PC-9 (cell line): ENCODE data around the gene TMEM126A.

Source experiments
- CTCF ChIP-seq: fragments of 200-600 bp; sonication (generic); conservative IDR thresholded peaks from 2 replicates; pipeline ENCODE4 v1.6.1; 2017; ENCODE audit warnings: mixed run types, antibody characterized with exemption, mild to moderate bottlenecking, moderate library complexity
- EZH2 ChIP-seq: fragments of 200-600 bp; sonication (generic); IDR thresholded peaks from 2 replicates; pipeline ENCODE4 v1.8.0; 2017; ENCODE audit warnings: antibody characterized with exemption, low read depth

- TF ChIP-seq CTCF (no peak), EZH2 (no peak)
These were observed 47.8 kb downstream of the TMEM126A start for GRCh38 chr11:85695546-85695945.
